ENCODE results near the gene TPM3.

TPM3 gene

DNA sequence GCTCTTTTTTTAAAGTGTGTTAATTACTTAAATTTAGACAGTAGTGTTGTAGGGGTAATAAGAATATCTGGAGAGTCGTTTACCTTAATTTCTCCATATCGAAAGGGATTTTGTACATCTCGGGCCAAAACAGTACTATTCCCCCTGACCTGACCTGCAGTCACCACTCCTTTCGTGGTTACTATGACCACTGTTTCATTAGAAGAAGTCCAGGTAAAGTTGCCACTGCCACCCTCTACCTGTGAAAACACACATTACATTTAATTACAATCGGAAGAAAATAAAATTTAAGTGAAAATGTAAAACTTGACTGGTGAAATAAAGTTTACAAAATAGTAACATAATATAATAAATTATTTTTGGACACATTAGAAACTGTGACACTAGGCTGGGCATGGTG lies 74.3 kb downstream of the TPM3 start:
- Mint-ChIP-seq H3K4me1 (peaks cover 13% of the 10 kb centered on the region), H3K9me3 (no peaks in the 10 kb centered on the region), H3K4me3 (no peak overlapping the region), H3K27ac (no peak overlapping the region), H3K36me3 (no peaks in the 10 kb centered on the region)
- DNase-seq (ENCODE audit: low spot score in 2 of 2) (no peak), ATAC-seq (no peak)

DNA sequence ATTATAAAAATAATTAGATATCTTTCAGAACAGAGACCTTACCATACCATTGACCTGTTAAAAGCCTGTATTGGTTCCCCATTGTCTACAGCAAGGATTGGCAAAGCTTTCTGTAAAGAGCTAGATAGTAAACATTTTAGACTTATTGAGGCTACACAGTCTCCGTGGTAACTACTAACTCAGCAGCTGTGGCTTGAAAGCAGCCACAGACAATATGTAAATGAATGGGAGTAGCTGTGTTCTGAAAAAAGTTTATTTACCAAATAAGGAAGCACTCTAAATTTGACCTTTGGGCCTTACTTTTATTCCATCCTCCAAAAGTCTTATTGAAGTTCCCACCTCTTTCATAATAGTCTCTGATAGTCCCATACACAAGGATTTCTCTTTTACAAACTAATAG lies 76.7 kb downstream of the TPM3 start:
- no peaks in the 10 kb centered on the region for H3K9me3 Mint-ChIP-seq
- H3K27ac Mint-ChIP-seq: peak overlapping the region; percentile 10
- H3K4me1 Mint-ChIP-seq: peaks cover 13% of the 10 kb centered on the region
- no peak overlapping the region for H3K4me3 Mint-ChIP-seq
- ATAC-seq (peak; percentile 74), DNase-seq (ENCODE audit: low spot score in 2 of 2) (no peak)
- H3K36me3 Mint-ChIP-seq: no peaks in the 10 kb centered on the region
